GM18517 (cell line): ENCODE data around the gene GPN2.
A peak's percentile ranks its signal among the peaks of the same experiment; 100 is the strongest.

Experiments used
- ATAC-seq: cut with Tn5 transposase; IDR thresholded peaks from one replicate; pipeline ENCODE4 v1.9.1; 2021; ENCODE audit warnings: mild to moderate bottlenecking, moderate library complexity; ENCODE audit not compliant: unreplicated experiment

The GPN2 gene

GRCh38 chr1:26889551-26890466 is at the start of gene GPN2:
TSS of gene GPN2 (minus strand) at chr1:26890283. CDS start at chr1:26890096, 187 bp downstream.
- peak; percentile 86 for ATAC-seq

GRCh38 chr1:26938659-26939025 is 48.6 kb upstream of the GPN2 start:
- no peak for ATAC-seq

GRCh38 chr1:26938004-26938658 is 48.0 kb upstream of the GPN2 start:
- no peak for ATAC-seq

- no peak for ATAC-seq
Observed at GRCh38 chr1:26936823-26937222, 46.7 kb upstream of the GPN2 start.

- ATAC-seq: no peak
Observed at GRCh38 chr1:26932531-26932930, 42.4 kb upstream of the GPN2 start.

- no peak for ATAC-seq
Observed at GRCh38 chr1:26923711-26924110, 33.6 kb upstream of the GPN2 start.

GRCh38 chr1:26922901-26923300 is 32.8 kb upstream of the GPN2 start:
- ATAC-seq: no peak

- no peak for ATAC-seq
Observed at GRCh38 chr1:26922431-26922729, 32.3 kb upstream of the GPN2 start.

GRCh38 chr1:26921540-26922430 is 31.7 kb upstream of the GPN2 start, which contains the start of gene NUDC:
TSS of gene NUDC (plus strand) at chr1:26921743. CDS start at chr1:26921849, 106 bp downstream.
- ATAC-seq: peak; percentile 93

GRCh38 chr1:26921126-26921539 is 31.1 kb upstream of the GPN2 start:
- ATAC-seq: no peak

- ATAC-seq: no peak
Observed at GRCh38 chr1:26915204-26915842, 25.2 kb upstream of the GPN2 start.

GRCh38 chr1:26913754-26914619 is 23.9 kb upstream of the GPN2 start, which contains the start of gene NR0B2:
TSS of gene NR0B2 (minus strand) at chr1:26913975. CDS start at chr1:26913940, 35 bp downstream.
- ATAC-seq: no peak

- ATAC-seq: no peak
Observed at GRCh38 chr1:26913389-26913753, 23.3 kb upstream of the GPN2 start.

GRCh38 chr1:26912147-26912490 is 22.0 kb upstream of the GPN2 start:
- no peak for ATAC-seq

- no peak for ATAC-seq
Observed at GRCh38 chr1:26911399-26912146, 21.5 kb upstream of the GPN2 start.

GRCh38 chr1:26910343-26911160 is 20.5 kb upstream of the GPN2 start:
- ATAC-seq: no peak

GRCh38 chr1:26909951-26910342 is 19.9 kb upstream of the GPN2 start:
- no peak for ATAC-seq
